DND-41 (cell line): ENCODE results near the gene RGS13.

ENCODE experiments used
- ATAC-seq: fragments of 200-7000 bp; cut with Tn5 transposase; 3 replicates; pipeline ENCODE4 v1.9.1; 2021; ENCODE audit warnings: low read depth; ENCODE audit not compliant: insufficient read depth
- DNase-seq: peaks from one replicate; pipeline ENCODE4 v3.0.0-alpha.2; 2020
- H2AFZ ChIP-seq: 2 replicates; pipeline ENCODE4 v1.6.0; 2012; ENCODE audit warnings: low read depth, low read length
- H3K27ac ChIP-seq: 2 replicates; pipeline ENCODE4 v1.5.1; 2012; ENCODE audit warnings: low read length, inconsistent platforms
- H3K27me3 ChIP-seq: fragments of 200-600 bp; sonication (generic); 2 replicates; pipeline ENCODE4 v1.6.0; 2012; ENCODE audit warnings: low read length, mild to moderate bottlenecking, inconsistent platforms; ENCODE audit not compliant: insufficient read depth, poor library complexity
- H3K36me3 ChIP-seq: 2 replicates; pipeline ENCODE4 v1.5.1; 2012; ENCODE audit warnings: low read length, inconsistent platforms; ENCODE audit not compliant: insufficient read depth
- H3K4me1 ChIP-seq: 2 replicates; pipeline ENCODE4 v1.5.1; 2012; ENCODE audit warnings: mild to moderate bottlenecking, low read length; ENCODE audit not compliant: insufficient read depth
- H3K4me2 ChIP-seq: 2 replicates; pipeline ENCODE4 v1.6.0; 2012; ENCODE audit warnings: mild to moderate bottlenecking, moderate library complexity, low read length, inconsistent platforms; ENCODE audit not compliant: insufficient read depth
- H3K4me3 ChIP-seq, 2 experiments: fragments of 200-600 bp in 1 of 2; shearing (Covaris generic) in 1 of 2; 2 replicates each; pipeline ENCODE4 v1.5.1; 2012 to 2016; ENCODE audit warnings: inconsistent platforms in 2 of 2, low read length in 2 of 2, mild to moderate bottlenecking in 2 of 2, low read depth in 1 of 2, moderate library complexity in 1 of 2
- H3K79me2 ChIP-seq: 2 replicates; pipeline ENCODE4 v1.6.0; 2012; ENCODE audit warnings: low read length, inconsistent platforms; ENCODE audit not compliant: insufficient read depth
- H3K9ac ChIP-seq: 2 replicates; pipeline ENCODE4 v1.6.0; 2012; ENCODE audit warnings: low read depth, mild to moderate bottlenecking, inconsistent platforms, low read length, moderate library complexity
- H3K9me3 ChIP-seq: 2 replicates; pipeline ENCODE4 v1.5.1; 2012; ENCODE audit warnings: low read length, moderate library complexity, mild to moderate bottlenecking, inconsistent platforms; ENCODE audit not compliant: insufficient read depth, severe bottlenecking
- H4K20me1 ChIP-seq: 2 replicates; pipeline ENCODE4 v1.6.0; 2012; ENCODE audit warnings: low read length; ENCODE audit not compliant: insufficient read depth
- EZH2 ChIP-seq: IDR thresholded peaks from 3 replicates; pipeline ENCODE4 v1.6.1; 2012; ENCODE audit warnings: borderline replicate concordance, low read depth, mild to moderate bottlenecking, moderate library complexity, low read length, inconsistent platforms; ENCODE audit not compliant: severe bottlenecking
- TF ChIP-seq, protein P1 (sequence below): IDR thresholded peaks from 2 replicates; pipeline ENCODE4 v1.5.1; 2012; ENCODE audit warnings: borderline replicate concordance, low read length, moderate library complexity, mild to moderate bottlenecking; ENCODE audit not compliant: poor library complexity, severe bottlenecking; ENCODE audit errors: extremely low read depth

Gene RGS13

DNA sequence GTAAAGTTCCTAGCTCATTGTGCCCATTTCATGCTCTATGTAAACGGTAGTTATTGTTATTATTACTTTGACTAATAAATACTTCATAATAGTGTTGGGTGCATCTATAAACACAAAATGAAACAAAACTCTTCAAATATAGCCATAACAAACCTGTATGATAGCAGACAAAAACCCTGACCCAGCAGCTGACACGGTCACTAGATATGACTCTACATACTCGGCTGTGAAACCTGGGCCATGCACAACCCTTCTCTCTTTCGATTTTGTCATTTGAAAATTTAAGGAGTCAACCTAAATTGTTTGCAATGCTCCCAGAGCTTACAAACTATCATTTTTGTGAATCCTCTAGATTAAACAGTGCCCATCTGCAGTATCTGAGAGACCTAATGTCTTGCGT is 8.0 kb upstream of the RGS13 start:
- ATAC-seq (no peak), DNase-seq (no peak)
- H2AFZ ChIP-seq: no peak overlapping the region
- H3K36me3 ChIP-seq: no peaks in the 10 kb centered on the region
- no peaks in the 10 kb centered on the region for H3K9me3 ChIP-seq
- no peak overlapping the region for H3K4me2 ChIP-seq
- no peak for TF ChIP-seq EZH2
- TF ChIP-seq, protein P1, sequence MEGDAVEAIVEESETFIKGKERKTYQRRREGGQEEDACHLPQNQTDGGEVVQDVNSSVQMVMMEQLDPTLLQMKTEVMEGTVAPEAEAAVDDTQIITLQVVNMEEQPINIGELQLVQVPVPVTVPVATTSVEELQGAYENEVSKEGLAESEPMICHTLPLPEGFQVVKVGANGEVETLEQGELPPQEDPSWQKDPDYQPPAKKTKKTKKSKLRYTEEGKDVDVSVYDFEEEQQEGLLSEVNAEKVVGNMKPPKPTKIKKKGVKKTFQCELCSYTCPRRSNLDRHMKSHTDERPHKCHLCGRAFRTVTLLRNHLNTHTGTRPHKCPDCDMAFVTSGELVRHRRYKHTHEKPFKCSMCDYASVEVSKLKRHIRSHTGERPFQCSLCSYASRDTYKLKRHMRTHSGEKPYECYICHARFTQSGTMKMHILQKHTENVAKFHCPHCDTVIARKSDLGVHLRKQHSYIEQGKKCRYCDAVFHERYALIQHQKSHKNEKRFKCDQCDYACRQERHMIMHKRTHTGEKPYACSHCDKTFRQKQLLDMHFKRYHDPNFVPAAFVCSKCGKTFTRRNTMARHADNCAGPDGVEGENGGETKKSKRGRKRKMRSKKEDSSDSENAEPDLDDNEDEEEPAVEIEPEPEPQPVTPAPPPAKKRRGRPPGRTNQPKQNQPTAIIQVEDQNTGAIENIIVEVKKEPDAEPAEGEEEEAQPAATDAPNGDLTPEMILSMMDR: no peak
- H3K4me3 ChIP-seq: no peak overlapping the region
- H3K79me2 ChIP-seq: 0 out of 2 replicates have a peak, but pooled peaks cover 4% of the 10 kb centered on the region
- H4K20me1 ChIP-seq: no peaks in the 10 kb centered on the region
- no peak overlapping the region for H3K27ac ChIP-seq
- no peaks in the 10 kb centered on the region for H3K27me3 ChIP-seq
- H3K9ac ChIP-seq: no peak overlapping the region
- H3K4me1 ChIP-seq: peaks cover 9% of the 10 kb centered on the region

DNA sequence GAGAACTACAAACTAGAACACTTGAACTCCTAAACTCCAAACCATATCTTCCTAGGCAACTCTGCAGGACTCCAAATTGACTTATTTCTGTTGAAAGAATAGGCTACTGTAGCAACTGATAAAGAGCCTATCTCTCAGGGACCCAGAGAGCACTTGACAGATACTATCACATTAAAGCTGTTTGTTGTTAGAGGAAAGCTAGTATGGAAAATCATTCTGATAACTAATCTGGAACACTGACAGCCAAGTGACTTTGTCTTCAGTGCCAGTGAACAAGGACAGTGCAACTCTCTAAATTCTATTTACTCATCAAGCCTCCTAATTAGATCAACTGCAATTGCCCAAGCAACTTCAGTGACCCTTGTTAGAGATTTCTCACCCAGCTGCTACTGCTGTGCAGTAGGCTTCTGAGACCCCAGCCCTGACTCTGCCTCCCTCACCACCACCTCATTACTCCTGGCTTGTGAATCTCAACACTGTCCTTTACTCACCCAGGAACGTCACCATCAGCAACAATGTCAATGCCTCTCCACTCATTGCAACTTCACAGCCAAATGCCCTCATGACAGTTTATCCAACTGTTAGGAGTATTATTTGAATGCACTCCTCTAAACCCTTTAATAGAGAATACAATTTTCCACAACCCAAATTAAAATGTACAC is 7.4 kb upstream of the RGS13 start:
- no peak for DNase-seq
- H3K4me3 ChIP-seq: no peak overlapping the region
- no peaks in the 10 kb centered on the region for H3K36me3 ChIP-seq
- 0 out of 2 replicates have a peak, but pooled peaks cover 4% of the 10 kb centered on the region for H3K79me2 ChIP-seq
- ATAC-seq: no peak
- H3K27me3 ChIP-seq: no peaks in the 10 kb centered on the region
- no peaks in the 10 kb centered on the region for H3K9me3 ChIP-seq
- peaks cover 9% of the 10 kb centered on the region for H3K4me1 ChIP-seq
- no peak overlapping the region for H3K27ac ChIP-seq
- H3K9ac ChIP-seq: no peak overlapping the region
- H4K20me1 ChIP-seq: no peaks in the 10 kb centered on the region
- H3K4me2 ChIP-seq: no peak overlapping the region
- TF ChIP-seq, protein P1: no peak
- no peak for TF ChIP-seq EZH2
- H2AFZ ChIP-seq: no peak overlapping the region

DNA sequence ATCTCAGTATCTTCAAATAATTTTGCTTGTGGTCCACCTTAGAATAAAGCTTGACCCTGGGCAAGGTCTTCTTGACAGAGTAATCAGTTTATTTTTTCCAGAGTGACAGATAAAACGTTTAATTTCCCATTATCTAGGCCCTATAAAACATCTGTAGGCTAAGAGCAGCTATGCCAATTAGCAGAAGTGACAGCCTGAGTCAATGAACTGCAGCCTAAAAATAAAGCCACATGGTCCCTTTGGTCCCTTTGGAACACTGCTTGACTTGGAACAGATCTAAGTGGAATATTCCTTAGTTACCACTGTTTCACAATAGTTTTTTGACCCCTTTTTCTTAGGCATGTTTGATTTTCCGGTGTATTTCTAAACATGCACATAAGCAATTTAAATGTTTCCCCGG is 6.3 kb upstream of the RGS13 start:
- no peak overlapping the region for H3K27ac ChIP-seq
- H3K4me1 ChIP-seq: peaks cover 9% of the 10 kb centered on the region
- no peak overlapping the region for H3K4me2 ChIP-seq
- no peak overlapping the region for H2AFZ ChIP-seq
- no peak overlapping the region for H3K4me3 ChIP-seq
- DNase-seq (no peak), ATAC-seq (no peak)
- 0 out of 2 replicates have a peak, but pooled peaks cover 4% of the 10 kb centered on the region for H3K79me2 ChIP-seq
- H3K36me3 ChIP-seq: no peaks in the 10 kb centered on the region
- TF ChIP-seq EZH2: no peak
- TF ChIP-seq, protein P1: no peak
- no peaks in the 10 kb centered on the region for H3K27me3 ChIP-seq
- H3K9ac ChIP-seq: no peak overlapping the region
- H4K20me1 ChIP-seq: no peaks in the 10 kb centered on the region
- no peaks in the 10 kb centered on the region for H3K9me3 ChIP-seq
